H54 (cell line): ENCODE measurements around the gene GSS.

Experiments used
- DNase-seq: peaks from one replicate; pipeline ENCODE4 v3.0.0; 2011; ENCODE audit warnings: low spot score, mixed read lengths; ENCODE audit not compliant: insufficient read length
- FAIRE-seq: peaks from 3 replicates; lab custom pipeline; 2011; peaks lifted over from hg19 to GRCh38; lab: Jason Lieb, UNC
- POLR2A ChIP-seq: IDR thresholded peaks from 2 replicates; pipeline ENCODE4 v1.6.1; 2011; ENCODE audit warnings: low read depth, mild to moderate bottlenecking, low read length

GSS gene

GRCh38 chr20:34955231-34956040 is at the start of gene GSS, which contains the start of gene MYH7B:
Gene GSS (minus strand): TSS chr20:34955806. CDS start chr20:34951852, 3,954 bp downstream.
Gene MYH7B (plus strand): TSS chr20:34955868. CDS start chr20:34978006, 22,138 bp downstream.
- peak; percentile 94 for DNase-seq
- peak; percentile 91 for TF ChIP-seq POLR2A
- no peak for FAIRE-seq

- DNase-seq (no peak), FAIRE-seq (no peak)
- no peak for TF ChIP-seq POLR2A
Observed at GRCh38 chr20:35004749-35005462, 49.3 kb upstream of the GSS start.

DNA sequence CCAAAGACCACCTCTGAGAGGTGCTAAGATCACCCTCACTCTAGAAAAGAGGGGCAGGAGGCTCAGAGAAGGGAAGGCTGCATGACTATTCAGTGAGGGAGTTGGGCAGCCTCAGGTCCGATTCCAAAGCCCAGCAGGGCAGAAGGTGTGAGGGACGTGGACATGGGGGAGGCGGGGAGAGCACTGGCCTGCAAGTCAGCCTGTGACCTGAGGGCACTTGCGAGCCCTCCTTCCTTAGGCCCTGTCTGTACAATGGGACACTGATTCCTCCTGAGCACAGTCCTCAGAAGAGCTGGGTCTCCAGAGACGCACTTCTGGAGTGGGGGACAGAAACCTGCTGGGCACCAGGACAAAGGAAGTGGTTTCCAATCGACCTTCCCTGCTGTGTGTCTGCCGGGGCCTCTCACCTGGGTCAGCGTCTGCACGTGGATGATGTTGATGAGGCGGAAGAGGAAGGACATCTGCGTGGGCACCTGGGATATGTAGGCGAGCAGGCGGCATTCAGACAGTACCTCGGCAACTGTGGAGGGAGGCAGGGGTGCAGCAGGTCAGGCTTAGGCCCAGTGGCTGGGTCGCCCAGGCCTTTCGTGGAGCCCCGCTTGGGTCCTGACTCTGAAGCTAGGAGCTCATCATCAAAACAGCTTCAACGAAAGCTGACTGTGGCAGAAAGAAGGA is 48.6 kb upstream of the GSS start:
- no peak for DNase-seq
- no peak for TF ChIP-seq POLR2A
- no peak for FAIRE-seq

DNA sequence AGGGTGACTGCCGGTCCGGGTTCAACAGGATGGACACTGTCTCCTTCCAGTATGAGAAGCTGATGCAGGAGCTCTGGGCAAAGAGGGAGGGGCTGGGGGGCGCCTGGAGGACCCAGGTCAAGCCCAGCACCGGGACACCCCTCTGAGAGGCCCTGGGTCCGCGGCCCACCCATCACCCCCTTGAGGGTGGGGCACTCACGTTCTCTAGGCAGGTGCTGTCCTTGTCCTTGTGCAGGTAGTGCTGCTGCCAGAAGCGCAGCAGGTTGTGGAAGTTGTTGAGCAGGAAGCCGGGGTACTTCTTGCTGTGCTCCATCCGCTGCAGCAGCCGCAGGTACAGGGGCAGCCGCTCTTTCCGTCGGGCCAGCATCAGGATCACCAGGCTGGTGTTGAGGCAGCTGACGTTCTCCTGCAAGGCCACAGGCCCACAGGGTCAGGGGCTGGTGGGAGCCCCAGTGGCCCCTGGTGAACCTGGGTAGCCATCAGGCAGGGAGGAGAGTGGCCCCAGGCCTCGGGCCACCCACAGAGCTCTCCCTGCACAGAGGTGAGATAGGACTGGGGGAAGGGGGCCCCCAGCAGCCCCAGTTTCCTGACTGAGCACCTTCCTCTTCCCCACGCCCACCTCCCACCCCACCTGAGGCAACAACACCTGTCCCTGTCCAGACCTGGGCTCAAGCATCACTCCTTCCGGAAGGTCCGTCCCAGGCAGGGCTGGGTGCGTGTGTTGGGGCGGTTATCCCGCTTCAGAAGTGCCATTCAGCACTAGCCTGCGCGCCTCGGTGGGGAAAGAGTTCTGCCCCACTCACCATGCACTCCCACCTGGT is 47.8 kb upstream of the GSS start:
- DNase-seq (no peak), FAIRE-seq (no peak)

DNA sequence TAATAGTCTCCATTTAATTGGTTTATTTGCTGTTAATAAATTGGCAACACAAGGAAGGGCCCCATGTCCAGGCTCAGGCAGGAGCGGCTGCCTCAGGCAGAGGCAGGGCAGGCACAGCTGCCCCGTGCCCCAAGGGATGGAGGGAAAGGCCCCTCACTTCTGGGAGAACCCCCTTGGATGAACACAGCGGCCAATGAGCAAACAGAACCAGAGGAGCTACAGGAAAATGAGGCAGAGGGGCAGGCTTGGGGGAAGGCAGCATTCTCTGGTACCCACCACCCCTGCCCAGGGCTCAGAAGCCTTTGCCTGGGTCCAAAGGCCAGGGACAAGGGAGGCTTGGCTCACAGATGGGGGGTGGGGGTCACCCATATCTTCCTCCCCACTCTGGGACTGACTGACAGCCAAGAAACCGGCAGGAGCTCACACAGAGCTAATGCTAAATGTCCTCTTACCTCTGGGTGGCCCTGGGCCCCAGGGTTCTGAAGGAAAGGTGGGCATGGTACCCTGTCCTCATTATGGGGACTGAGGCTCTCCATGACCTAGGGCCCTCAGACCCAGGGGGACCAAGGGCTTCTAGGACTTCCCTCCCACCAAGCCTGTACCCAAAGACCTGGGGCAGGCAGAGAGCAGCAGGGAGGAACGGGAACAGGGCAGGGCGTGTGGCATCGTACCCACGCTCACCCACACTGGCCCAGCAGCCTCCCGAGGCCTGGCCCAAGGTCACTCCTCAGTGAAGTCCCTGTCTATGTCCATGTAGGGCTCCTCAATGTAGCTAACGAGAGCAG is 47.0 kb upstream of the GSS start:
- no peak for TF ChIP-seq POLR2A
- DNase-seq (no peak), FAIRE-seq (no peak)

More for the DNA sequence above, 47.8 kb upstream of the GSS start:
- TF ChIP-seq POLR2A, result no peak

DNA sequence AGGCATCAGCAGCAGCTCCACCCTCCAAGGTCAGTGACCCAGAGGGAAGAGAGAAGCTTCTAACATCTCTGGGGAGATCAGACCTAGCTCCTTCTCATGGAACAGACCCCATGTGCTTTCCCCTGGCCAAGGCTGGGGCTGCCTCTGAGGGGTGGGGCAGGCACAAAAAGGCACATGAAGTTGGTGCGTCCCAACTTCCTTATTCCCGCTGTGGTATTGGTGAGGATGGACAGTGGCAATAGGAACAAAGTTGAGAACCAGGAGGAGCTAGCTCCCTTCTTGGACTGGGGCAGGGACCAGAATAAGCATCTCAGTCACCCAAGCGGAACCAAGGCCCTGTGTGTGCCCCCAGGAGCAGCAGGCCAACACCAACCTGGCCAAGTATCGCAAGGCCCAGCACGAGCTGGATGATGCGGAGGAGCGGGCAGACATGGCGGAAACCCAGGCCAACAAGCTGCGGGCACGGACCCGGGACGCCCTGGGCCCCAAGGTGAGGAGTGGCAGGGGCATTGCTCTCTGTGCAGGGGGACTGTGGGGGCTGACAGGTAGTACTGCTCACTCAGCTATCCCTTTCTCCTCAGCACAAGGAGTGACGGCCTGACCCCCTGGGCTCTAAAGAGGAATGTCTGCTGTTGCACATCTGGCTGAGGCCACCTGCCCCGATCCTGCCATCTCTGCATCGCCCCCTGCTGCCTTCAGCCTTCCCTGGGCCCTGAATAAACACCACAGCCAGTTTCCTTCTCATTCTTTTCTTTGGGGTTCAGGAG is 46.2 kb upstream of the GSS start:
- DNase-seq, result no peak
- no peak for TF ChIP-seq POLR2A
- no peak for FAIRE-seq

DNA sequence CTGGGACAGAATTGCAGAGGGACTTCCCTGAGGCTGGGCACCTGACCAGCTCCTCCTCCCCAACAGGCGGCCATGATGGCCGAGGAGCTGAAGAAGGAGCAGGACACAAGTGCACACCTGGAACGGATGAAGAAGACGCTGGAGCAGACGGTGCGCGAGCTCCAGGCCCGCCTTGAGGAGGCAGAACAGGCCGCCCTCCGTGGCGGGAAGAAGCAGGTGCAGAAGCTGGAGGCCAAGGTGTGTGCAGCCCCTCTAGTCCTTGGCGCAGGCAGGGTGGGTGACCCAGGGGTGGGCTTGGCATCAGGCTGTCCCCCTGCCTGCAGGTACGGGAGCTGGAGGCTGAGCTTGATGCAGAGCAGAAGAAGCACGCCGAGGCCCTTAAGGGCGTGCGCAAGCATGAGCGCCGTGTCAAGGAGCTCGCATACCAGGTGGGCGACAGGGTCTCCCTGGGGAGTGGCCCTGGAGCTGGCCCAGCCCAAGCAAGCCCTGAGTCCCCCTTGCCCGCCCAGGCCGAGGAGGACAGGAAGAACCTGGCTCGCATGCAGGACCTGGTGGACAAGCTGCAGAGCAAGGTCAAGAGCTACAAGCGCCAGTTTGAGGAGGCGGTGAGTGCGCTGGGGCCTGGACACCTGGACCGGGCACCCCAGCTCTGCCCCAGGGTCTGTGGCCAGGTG is 45.5 kb upstream of the GSS start:
- FAIRE-seq, result no peak
- no peak for TF ChIP-seq POLR2A
- DNase-seq, result no peak

DNA sequence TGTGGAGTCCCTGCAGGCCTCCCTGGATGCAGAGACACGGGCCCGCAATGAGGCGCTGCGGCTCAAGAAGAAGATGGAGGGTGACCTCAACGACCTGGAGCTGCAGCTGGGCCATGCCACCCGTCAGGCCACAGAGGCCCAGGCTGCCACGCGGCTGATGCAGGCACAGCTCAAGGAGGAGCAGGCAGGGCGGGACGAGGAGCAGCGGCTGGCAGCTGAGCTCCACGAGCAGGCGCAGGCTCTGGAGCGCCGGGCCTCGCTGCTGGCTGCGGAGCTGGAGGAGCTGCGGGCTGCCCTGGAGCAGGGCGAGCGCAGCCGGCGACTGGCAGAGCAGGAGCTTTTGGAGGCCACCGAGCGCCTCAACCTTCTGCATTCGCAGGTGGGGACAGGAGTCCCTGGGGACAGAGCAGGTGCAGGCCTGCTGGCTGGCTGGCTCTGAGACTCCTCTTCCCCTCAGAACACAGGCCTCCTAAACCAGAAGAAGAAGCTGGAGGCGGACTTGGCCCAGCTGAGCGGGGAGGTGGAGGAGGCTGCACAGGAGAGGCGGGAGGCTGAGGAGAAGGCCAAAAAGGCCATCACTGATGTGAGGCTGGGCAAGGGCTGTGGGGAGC is 44.8 kb upstream of the GSS start:
- no peak for TF ChIP-seq POLR2A
- FAIRE-seq (no peak), DNase-seq (no peak)

DNA sequence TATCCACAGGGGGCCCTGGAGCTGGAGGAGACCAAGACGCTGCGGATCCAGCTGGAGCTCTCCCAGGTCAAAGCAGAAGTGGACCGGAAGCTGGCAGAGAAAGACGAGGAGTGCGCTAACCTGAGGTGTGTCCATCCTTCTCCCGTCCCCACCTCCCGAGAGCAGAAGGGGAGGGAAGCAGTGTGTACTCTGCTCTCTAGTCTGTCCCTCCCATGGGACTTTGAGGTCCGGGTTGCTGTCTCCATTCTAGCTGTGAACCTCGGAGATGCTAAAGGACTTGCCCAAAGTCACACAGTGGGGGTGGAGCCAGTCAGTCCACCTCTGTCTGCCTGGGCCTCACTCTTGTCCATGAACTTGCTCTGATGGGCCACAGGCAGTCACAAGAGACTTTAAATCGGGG is 44.2 kb upstream of the GSS start:
- FAIRE-seq, result no peak
- DNase-seq, result no peak
- TF ChIP-seq POLR2A, result no peak

GRCh38 chr20:34999021-34999451 is 43.4 kb upstream of the GSS start:
- TF ChIP-seq POLR2A, result no peak

More at GRCh38 chr20:34999021-34999451, 43.4 kb upstream of the GSS start:
- FAIRE-seq, result no peak
- DNase-seq, result no peak
